ENCODE measurements around the gene PPIL1. TPM values are rescaled to one million over a fixed set of nuclear protein-coding genes. Genes with fewer than 3 reads are reported as not detected.

The PPIL1 gene
- total RNA-seq, 1 experiment from 2014 or later, result 64.2 TPM

GRCh38 chr6:36827261-36828079, 47.1 kb downstream of the PPIL1 start:
- no peak for ATAC-seq
- DNase-seq (ENCODE audit: low spot score), result no peak
- H3K27me3 Mint-ChIP-seq (ENCODE audit: low read depth), result no peaks in the 10 kb centered on the region
- H3K9me3 Mint-ChIP-seq, result peaks cover 4% of the 10 kb centered on the region; the same call in 1 of the 2 replicates
- ChIA-PET CTCF (interaction anchor here (0.6 to 1.2 kb wide), 5 partner anchors 45 to 597 kb away, joined by 3 to 4 read pairs (median 4); partner anchors contain the start of gene C6orf89), POLR2A (interaction anchor here (0.6 kb wide), 1 partner anchor 25 kb away, joined by 6 read pairs; no protein-coding TSS in a partner anchor)
- H3K27ac Mint-ChIP-seq, result no peak overlapping the region
- TF ChIP-seq TP53 (CRISPR knock-in tag; IDR thresholded peaks at IDR 0.05) (no peak), E2F5 (CRISPR knock-in tag; IDR thresholded peaks at IDR 0.05) (no peak), ZNF263 (CRISPR knock-in tag; IDR thresholded peaks at IDR 0.05; ENCODE audit: low read depth) (no peak), ZNF219 (CRISPR knock-in tag; IDR thresholded peaks at IDR 0.05; ENCODE audit: borderline replicate concordance) (no peak), E2F4 (CRISPR knock-in tag; IDR thresholded peaks at IDR 0.05; ENCODE audit: borderline replicate concordance, low read depth) (no peak), ZBTB21 (CRISPR knock-in tag; IDR thresholded peaks at IDR 0.05; ENCODE audit: borderline replicate concordance) (no peak), SMAD3 (CRISPR knock-in tag; IDR thresholded peaks at IDR 0.05; ENCODE audit: borderline replicate concordance) (no peak), ZSCAN18 (CRISPR knock-in tag; IDR thresholded peaks at IDR 0.05) (no peak), RORB (CRISPR knock-in tag; IDR thresholded peaks at IDR 0.05) (no peak), TEAD1 (CRISPR knock-in tag; IDR thresholded peaks at IDR 0.05) (no peak), CTCF (IDR thresholded peaks at IDR 0.05) (no peak), EMX1 (CRISPR knock-in tag; IDR thresholded peaks at IDR 0.05) (no peak), ZBTB43 (CRISPR knock-in tag; IDR thresholded peaks at IDR 0.05) (no peak), ZNF671 (CRISPR knock-in tag; IDR thresholded peaks at IDR 0.05) (no peak), USF2 (CRISPR knock-in tag; IDR thresholded peaks at IDR 0.05) (no peak)
- TF ChIP-seq, protein P1, sequence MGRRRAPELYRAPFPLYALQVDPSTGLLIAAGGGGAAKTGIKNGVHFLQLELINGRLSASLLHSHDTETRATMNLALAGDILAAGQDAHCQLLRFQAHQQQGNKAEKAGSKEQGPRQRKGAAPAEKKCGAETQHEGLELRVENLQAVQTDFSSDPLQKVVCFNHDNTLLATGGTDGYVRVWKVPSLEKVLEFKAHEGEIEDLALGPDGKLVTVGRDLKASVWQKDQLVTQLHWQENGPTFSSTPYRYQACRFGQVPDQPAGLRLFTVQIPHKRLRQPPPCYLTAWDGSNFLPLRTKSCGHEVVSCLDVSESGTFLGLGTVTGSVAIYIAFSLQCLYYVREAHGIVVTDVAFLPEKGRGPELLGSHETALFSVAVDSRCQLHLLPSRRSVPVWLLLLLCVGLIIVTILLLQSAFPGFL (CRISPR knock-in tag; IDR thresholded peaks at IDR 0.05; ENCODE audit: borderline replicate concordance), result no peak
- TF ChIP-seq, protein P2, sequence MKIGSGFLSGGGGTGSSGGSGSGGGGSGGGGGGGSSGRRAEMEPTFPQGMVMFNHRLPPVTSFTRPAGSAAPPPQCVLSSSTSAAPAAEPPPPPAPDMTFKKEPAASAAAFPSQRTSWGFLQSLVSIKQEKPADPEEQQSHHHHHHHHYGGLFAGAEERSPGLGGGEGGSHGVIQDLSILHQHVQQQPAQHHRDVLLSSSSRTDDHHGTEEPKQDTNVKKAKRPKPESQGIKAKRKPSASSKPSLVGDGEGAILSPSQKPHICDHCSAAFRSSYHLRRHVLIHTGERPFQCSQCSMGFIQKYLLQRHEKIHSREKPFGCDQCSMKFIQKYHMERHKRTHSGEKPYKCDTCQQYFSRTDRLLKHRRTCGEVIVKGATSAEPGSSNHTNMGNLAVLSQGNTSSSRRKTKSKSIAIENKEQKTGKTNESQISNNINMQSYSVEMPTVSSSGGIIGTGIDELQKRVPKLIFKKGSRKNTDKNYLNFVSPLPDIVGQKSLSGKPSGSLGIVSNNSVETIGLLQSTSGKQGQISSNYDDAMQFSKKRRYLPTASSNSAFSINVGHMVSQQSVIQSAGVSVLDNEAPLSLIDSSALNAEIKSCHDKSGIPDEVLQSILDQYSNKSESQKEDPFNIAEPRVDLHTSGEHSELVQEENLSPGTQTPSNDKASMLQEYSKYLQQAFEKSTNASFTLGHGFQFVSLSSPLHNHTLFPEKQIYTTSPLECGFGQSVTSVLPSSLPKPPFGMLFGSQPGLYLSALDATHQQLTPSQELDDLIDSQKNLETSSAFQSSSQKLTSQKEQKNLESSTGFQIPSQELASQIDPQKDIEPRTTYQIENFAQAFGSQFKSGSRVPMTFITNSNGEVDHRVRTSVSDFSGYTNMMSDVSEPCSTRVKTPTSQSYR (CRISPR knock-in tag; IDR thresholded peaks at IDR 0.05), result no peak
- H3K4me3 Mint-ChIP-seq, result no peak overlapping the region
- H3K4me1 Mint-ChIP-seq, result peaks cover 25% of the 10 kb centered on the region
- no peaks in the 10 kb centered on the region for H3K36me3 Mint-ChIP-seq
